ENCODE data around the gene BPIFA1.
A peak's percentile ranks its signal among the peaks of the same experiment; 100 is the strongest.

Gene BPIFA1

GRCh38 chr20:33242319-33243100, 6.7 kb downstream of the BPIFA1 start:
- DNase-seq, result no peak

- DNase-seq, result no peak
Measured at GRCh38 chr20:33246077-33246476, 10.3 kb downstream of the BPIFA1 start.

- peak; percentile 86 for DNase-seq
Measured at GRCh38 chr20:33249456-33249855, 13.7 kb downstream of the BPIFA1 start.

- DNase-seq, result peak; percentile 91
Measured at GRCh38 chr20:33250666-33251065, 14.9 kb downstream of the BPIFA1 start.

GRCh38 chr20:33251496-33251895, 15.7 kb downstream of the BPIFA1 start:
- no peak for DNase-seq

GRCh38 chr20:33252460-33252859, 16.7 kb downstream of the BPIFA1 start:
- no peak for DNase-seq

GRCh38 chr20:33255005-33255404, 19.2 kb downstream of the BPIFA1 start:
- DNase-seq, result no peak

- no peak for DNase-seq
Measured at GRCh38 chr20:33257237-33257636, 21.4 kb downstream of the BPIFA1 start.

- DNase-seq, result no peak
Measured at GRCh38 chr20:33259371-33259770, 23.6 kb downstream of the BPIFA1 start.

- DNase-seq, result no peak
Measured at GRCh38 chr20:33261465-33261864, 25.7 kb downstream of the BPIFA1 start.

GRCh38 chr20:33262658-33263065, 26.9 kb downstream of the BPIFA1 start:
- DNase-seq, result peak; percentile 92

GRCh38 chr20:33263784-33264183, 28.0 kb downstream of the BPIFA1 start:
- DNase-seq, result no peak

- DNase-seq, result no peak
Measured at GRCh38 chr20:33267701-33268100, 31.9 kb downstream of the BPIFA1 start.

- no peak for DNase-seq
Measured at GRCh38 chr20:33272155-33272873, 36.5 kb downstream of the BPIFA1 start.

- DNase-seq, result no peak
Measured at GRCh38 chr20:33273117-33273851, 37.5 kb downstream of the BPIFA1 start.

GRCh38 chr20:33275215-33275614, 39.4 kb downstream of the BPIFA1 start:
- DNase-seq, result no peak

- no peak for DNase-seq
Measured at GRCh38 chr20:33275871-33276270, 40.1 kb downstream of the BPIFA1 start.

GRCh38 chr20:33276303-33277113, 40.7 kb downstream of the BPIFA1 start:
- DNase-seq, result no peak

- DNase-seq, result peak; percentile 57
Measured at GRCh38 chr20:33277471-33278441, 42.0 kb downstream of the BPIFA1 start.

GRCh38 chr20:33278700-33279099, 42.9 kb downstream of the BPIFA1 start:
- DNase-seq, result no peak

- no peak for DNase-seq
Measured at GRCh38 chr20:33279261-33279910, 43.6 kb downstream of the BPIFA1 start.

Data from NCI-H82 (cell line).